GM12878 (cell line): Measurements from ENCODE around the gene SMARCD3. TPM values are rescaled to one million over a fixed set of nuclear protein-coding genes. Genes with fewer than 3 reads are reported as not detected.

Source experiments
- ATAC-seq: fragments of 200-7000 bp; cut with Tn5 transposase; 3 replicates; pipeline ENCODE4 v1.9.1; 2020; ENCODE audit warnings: mild to moderate bottlenecking, moderate library complexity
- BruUV-seq: library from RNA; stranded (reverse); fragments of 400-500 nt; replicated peaks from 2 replicates; lab custom pipeline; 2021; lab: Mats Ljungman, UMichigan
- CTCF ChIA-PET: fragments of 300-600 bp; sonication (Branson Sonifier 250); formaldehyde crosslinking; extraction: SDS; loops from one replicate; lab custom pipeline; 2021; ENCODE audit warnings: inconsistent platforms; lab: Yijun Ruan, JAX
- POLR2A ChIA-PET: fragments of 350-600 bp; formaldehyde crosslinking; extraction: SDS; loops from one replicate; lab custom pipeline; 2021; ENCODE audit warnings: inconsistent platforms; lab: Charles Lee
- RAD21 ChIA-PET: fragments of 300-600 bp; sonication (Branson Sonifier 250); formaldehyde crosslinking; loops from one replicate; lab custom pipeline; 2023; ENCODE audit warnings: antibody characterized with exemption; ENCODE audit not compliant: unreplicated experiment; lab: Charles Lee
- SMC1A ChIA-PET: fragments of 300-600 bp; sonication (Branson Sonifier 250); formaldehyde crosslinking; loops from one replicate; lab custom pipeline; 2023; ENCODE audit not compliant: unreplicated experiment, uncharacterized antibody; lab: Charles Lee
- DNase-seq: peaks from one replicate; pipeline ENCODE4 v3.0.0-alpha.2; 2011; ENCODE audit warnings: low read depth, low spot score
- FAIRE-seq: peaks from 3 replicates; lab custom pipeline; 2011; peaks lifted over from hg19 to GRCh38; lab: Jason Lieb, UNC
- H2AFZ ChIP-seq: 2 replicates; pipeline ENCODE4 v1.6.0; 2011; ENCODE audit warnings: low read depth, low read length, control low read depth; ENCODE audit not compliant: control insufficient read depth
- H3K27ac ChIP-seq: 2 replicates; pipeline ENCODE4 v1.5.1; 2011; ENCODE audit warnings: control low read depth; ENCODE audit not compliant: control insufficient read depth, insufficient read depth
- H3K27me3 ChIP-seq, 2 experiments: replicated peaks in 1 of 2; 2 replicates each; pipeline versions ENCODE4 v1.6.0 to v1.6.1; 2011; ENCODE audit warnings: low read length in 1 of 2; ENCODE audit not compliant: control insufficient read depth in 2 of 2, insufficient read depth in 2 of 2
- H3K36me3 ChIP-seq, 2 experiments: 2 replicates each; pipeline ENCODE4 v1.5.1; 2011; ENCODE audit warnings: low read length in 1 of 2; ENCODE audit not compliant: control insufficient read depth in 2 of 2, insufficient read depth in 2 of 2
- H3K4me1 ChIP-seq: 2 replicates; pipeline ENCODE4 v1.6.1; 2011; ENCODE audit warnings: mild to moderate bottlenecking, low read length, moderate library complexity, mixed read lengths; ENCODE audit not compliant: control insufficient read depth, insufficient read depth
- H3K4me2 ChIP-seq: 2 replicates; pipeline ENCODE4 v1.6.0; 2011; ENCODE audit warnings: control low read depth; ENCODE audit not compliant: control insufficient read depth, insufficient read depth
- H3K4me3 ChIP-seq: fragments of 200-600 bp; sonication (generic); 2 replicates; pipeline ENCODE4 v1.5.1; 2016
- H3K79me2 ChIP-seq: 2 replicates; pipeline ENCODE4 v1.6.0; 2011; ENCODE audit warnings: low read length; ENCODE audit not compliant: control insufficient read depth, insufficient read depth
- H3K9ac ChIP-seq: 2 replicates; pipeline ENCODE4 v1.8.0; 2011; ENCODE audit warnings: low read length, control low read depth, mixed read lengths; ENCODE audit not compliant: control insufficient read depth, insufficient read depth
- H3K9me3 ChIP-seq: replicated peaks from 3 replicates; pipeline ENCODE4 v1.5.1; 2011; ENCODE audit warnings: mild to moderate bottlenecking, low read length; ENCODE audit not compliant: control insufficient read depth, insufficient read depth
- H4K20me1 ChIP-seq: 2 replicates; pipeline ENCODE4 v1.6.0; 2011; ENCODE audit not compliant: control insufficient read depth, insufficient read depth
- BMI1 ChIP-seq: fragments of 450-650 bp; IDR thresholded peaks from 2 replicates; pipeline ENCODE4 v1.6.1; 2016; ENCODE audit warnings: mild to moderate bottlenecking, moderate library complexity, borderline replicate concordance
- CHD4 ChIP-seq: fragments of 200-600 bp; sonication (generic); IDR thresholded peaks from 2 replicates; pipeline ENCODE4 v1.6.1; 2016; ENCODE audit warnings: mild to moderate bottlenecking
- IKZF2 ChIP-seq, 2 experiments: fragments of 450-650 bp; IDR thresholded peaks; 2 replicates each; pipeline ENCODE4 v1.6.1; 2017; ENCODE audit warnings: mild to moderate bottlenecking in 2 of 2, moderate library complexity in 2 of 2
- JUND ChIP-seq: IDR thresholded peaks from 2 replicates; pipeline ENCODE4 v1.6.1; 2012; ENCODE audit warnings: low read depth, mild to moderate bottlenecking, low read length, improper control_type of control experiment, moderate library complexity
- NFYB ChIP-seq: IDR thresholded peaks from 2 replicates; pipeline ENCODE4 v1.6.1; 2011; ENCODE audit warnings: low read depth, mild to moderate bottlenecking, low read length, improper control_type of control experiment, moderate library complexity; ENCODE audit not compliant: insufficient read depth
- RBBP5 ChIP-seq: fragments of 200-600 bp; sonication (generic); conservative IDR thresholded peaks from 2 replicates; pipeline ENCODE4 v1.6.1; 2016
- STAT1 ChIP-seq: fragments of 450-650 bp; conservative IDR thresholded peaks from 2 replicates; pipeline ENCODE4 v1.6.1; 2014; ENCODE audit warnings: antibody characterized with exemption, mild to moderate bottlenecking
- YY1 ChIP-seq: IDR thresholded peaks from 2 replicates; pipeline ENCODE4 v1.6.1; 2011; ENCODE audit warnings: low read depth, mild to moderate bottlenecking, low read length
- ZNF217 ChIP-seq: fragments of 450-650 bp; IDR thresholded peaks from 2 replicates; pipeline ENCODE4 v1.6.1; 2017; ENCODE audit warnings: antibody characterized with exemption, mild to moderate bottlenecking
- WGBS: methylation state at CpG from one replicate; pipeline ENCODE4 v1.1.6; 2016; ENCODE audit warnings: low lambda C conversion rate; ENCODE audit not compliant: insufficient replicate concordance, insufficient coverage; ENCODE audit errors: missing lambda C conversion rate; 5-methylcytosine and 5-hydroxymethylcytosine counted together
- in situ Hi-C: fragments of 300-500 bp; cut with MboI; formaldehyde crosslinking; loops from 9 replicates; pipeline ENCODE4 v1.14.3; 2018; ENCODE audit warnings: mixed read lengths
- intact Hi-C: fragments of 100-400 bp; cut with micrococcal nuclease; formaldehyde crosslinking; loops from one replicate; pipeline ENCODE4 v1.14.2; 2022; ENCODE audit not compliant: unreplicated experiment
- polyA plus RNA-seq, 11 experiments: library from polyadenylated mRNA; depleted of rRNA in 4 of 11; unstranded in 6 of 11; stranded (reverse) in 5 of 11; fragments of >200 nt; fragmentation: Nextera tagmentation in 4 of 11; fragmentation: Illumina TruSeq in 1 of 11; extraction: Ambion mirVana in 4 of 11; extraction: Trizol in 1 of 11; gene quantifications; 1 replicate in 1 of 11; 2 replicates in 10 of 11; pipeline versions ENCODE4 v1.2.1 to v1.2.3, GENCODE V29; 2011 to 2016; ENCODE audit warnings: inconsistent platforms in 2 of 11, missing spikeins in 2 of 11, low read depth in 1 of 11
- total RNA-seq, 4 experiments: library from RNA; depleted of rRNA in 3 of 4; stranded (reverse); fragments of >200 nt in 3 of 4; fragmentation: Illumina TruSeq in 1 of 4; extraction: Trizol in 1 of 4; gene quantifications; 2 replicates each; pipeline versions ENCODE4 v1.2.1 to v1.2.3, GENCODE V29; 2013 to 2021

SMARCD3 gene
- total and polyA plus RNA-seq, 10 of the 15 experiments (the other 5 are each of a cell fraction or from before 2014, with no cell fraction given), result 0.11 to 1.4 (median 0.16) TPM

DNA sequence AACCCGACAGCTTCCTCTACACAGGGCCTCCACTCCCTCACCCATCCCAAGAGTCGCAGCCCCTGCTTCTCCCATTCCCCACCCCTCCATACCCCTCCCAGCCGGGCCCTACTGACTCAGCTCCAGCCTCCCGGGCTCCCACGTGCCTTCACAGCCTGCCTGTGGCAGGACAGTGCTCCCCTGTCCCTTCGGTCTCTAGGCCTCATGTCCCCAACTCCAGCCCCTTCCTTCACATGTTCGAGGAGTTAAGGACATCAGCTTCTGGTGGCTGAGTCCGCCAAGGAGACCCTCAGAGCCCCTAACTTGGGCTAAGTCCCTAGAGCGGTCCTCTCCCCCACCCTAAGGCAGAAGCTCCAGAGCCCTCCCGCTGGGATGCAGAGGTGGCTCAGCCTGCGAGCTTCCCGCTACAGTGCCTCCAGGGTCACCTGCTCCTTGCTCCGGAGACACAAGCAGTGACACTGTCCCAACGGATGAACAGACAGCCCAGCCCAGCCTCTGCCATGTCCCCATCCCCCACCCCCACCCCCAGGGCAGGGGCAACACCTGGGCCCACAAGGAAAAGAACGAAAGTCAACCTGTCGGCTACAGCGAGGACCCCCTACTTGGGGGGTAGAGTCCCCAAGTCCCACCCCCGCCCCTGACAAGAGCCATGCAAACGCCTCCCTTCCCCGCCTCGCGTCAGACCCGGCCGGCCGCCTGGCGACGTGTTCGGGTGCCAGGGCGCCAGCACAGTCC, 716 bp downstream of the SMARCD3 start:
- no peaks in the 10 kb centered on the region for H3K9me3 ChIP-seq
- TF ChIP-seq STAT1 (no peak), ZNF217 (no peak), JUND (no peak), YY1 (no peak), NFYB (no peak), IKZF2 (IDR thresholded peaks at IDR 0.05) (no peak), CHD4 (no peak), RBBP5 (no peak), BMI1 (no peak)
- TF ChIP-seq, all 136 proteins: peak for 0
- WGBS, result 9% methylated on average over 26 of the region's 29 CpGs
- H3K27ac ChIP-seq, result no peak overlapping the region
- no TSS peak for BruUV-seq
- ChIA-PET CTCF (interaction anchor here (0.7 to 5.3 kb wide), 3 partner anchors 51 to 204 kb away, joined by 3 to 41 read pairs (median 5); no protein-coding TSS in a partner anchor), RAD21 (no interaction called here), SMC1A (no interaction called here), POLR2A (no interaction called here)
- no peak overlapping the region for H3K4me3 ChIP-seq
- DNase-seq (no peak), ATAC-seq (no peak), FAIRE-seq (no peak)
- H3K9ac ChIP-seq, result no peak overlapping the region
- H3K4me2 ChIP-seq, result no peak overlapping the region; the same call in 1 of the 2 replicates
- H2AFZ ChIP-seq, result no peak overlapping the region
- in situ Hi-C loops, result no loop called here
- no peaks in the 10 kb centered on the region for H3K79me2 ChIP-seq
- no peaks in the 10 kb centered on the region for H3K36me3 ChIP-seq
- H3K4me1 ChIP-seq, result peaks cover 16% of the 10 kb centered on the region
- peaks cover 22 to 35% of the 10 kb centered on the region in 2 experiments for H3K27me3 ChIP-seq
- intact Hi-C loops, result no loop called here
- H4K20me1 ChIP-seq, result no peaks in the 10 kb centered on the region
